ENCODE results near the gene PPP1R14C.

Gene PPP1R14C

DNA sequence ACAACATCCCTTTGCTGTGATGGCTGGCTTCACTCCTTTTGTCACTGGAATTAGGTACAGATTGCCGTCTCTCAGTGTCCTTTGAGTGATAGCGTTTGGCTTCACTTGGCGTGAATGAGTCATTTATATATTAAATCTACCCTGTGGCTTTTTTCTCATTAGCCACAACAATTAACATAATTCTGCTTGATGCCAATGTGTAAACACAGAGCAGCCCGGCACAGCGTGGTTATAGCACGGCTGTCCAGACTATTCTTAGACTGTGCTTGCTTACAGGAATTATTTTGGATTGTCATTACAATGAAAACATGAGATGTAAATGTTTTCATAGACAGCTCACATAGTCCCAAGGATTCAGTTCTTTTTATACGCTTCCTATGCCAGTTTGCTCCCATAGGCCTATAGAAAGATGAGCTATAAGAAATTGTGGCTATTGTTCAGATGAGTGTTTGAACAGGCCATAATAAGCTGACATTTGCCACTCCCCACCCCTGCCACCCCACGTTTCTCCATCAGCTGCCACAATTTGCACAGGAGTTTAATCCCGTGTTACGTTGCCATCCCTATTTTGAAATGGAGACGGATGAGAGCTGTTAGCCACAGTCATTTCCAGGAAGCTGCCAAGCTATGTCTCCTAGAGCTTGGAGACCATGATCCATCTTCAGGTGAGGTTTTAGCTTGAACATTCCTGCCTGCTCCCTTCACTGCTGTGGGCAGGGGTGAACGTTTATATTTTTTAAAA lies 65.9 kb downstream of the PPP1R14C start:
- DNase-seq (ENCODE audit: low read depth in 1 of 2, low spot score in 1 of 2) = no peak
- TF ChIP-seq JUND (IDR thresholded peaks at IDR 0.05; ENCODE audit: low read depth) = no peak
- in situ Hi-C loops (cut with HindIII; ENCODE audit: low pct_unique_long_range_greater_than_20kb, low sequenced_read_pairs) = no loop called here

- DNase-seq (ENCODE audit: low read depth in 1 of 2, low spot score in 1 of 2) = no peak
- in situ Hi-C loops (cut with HindIII; ENCODE audit: low pct_unique_long_range_greater_than_20kb, low sequenced_read_pairs) = no loop called here
- no peak for TF ChIP-seq JUND (IDR thresholded peaks at IDR 0.05; ENCODE audit: low read depth)
These were observed 66.6 kb downstream of the PPP1R14C start for GRCh38 chr6:150209415-150209814.

DNA sequence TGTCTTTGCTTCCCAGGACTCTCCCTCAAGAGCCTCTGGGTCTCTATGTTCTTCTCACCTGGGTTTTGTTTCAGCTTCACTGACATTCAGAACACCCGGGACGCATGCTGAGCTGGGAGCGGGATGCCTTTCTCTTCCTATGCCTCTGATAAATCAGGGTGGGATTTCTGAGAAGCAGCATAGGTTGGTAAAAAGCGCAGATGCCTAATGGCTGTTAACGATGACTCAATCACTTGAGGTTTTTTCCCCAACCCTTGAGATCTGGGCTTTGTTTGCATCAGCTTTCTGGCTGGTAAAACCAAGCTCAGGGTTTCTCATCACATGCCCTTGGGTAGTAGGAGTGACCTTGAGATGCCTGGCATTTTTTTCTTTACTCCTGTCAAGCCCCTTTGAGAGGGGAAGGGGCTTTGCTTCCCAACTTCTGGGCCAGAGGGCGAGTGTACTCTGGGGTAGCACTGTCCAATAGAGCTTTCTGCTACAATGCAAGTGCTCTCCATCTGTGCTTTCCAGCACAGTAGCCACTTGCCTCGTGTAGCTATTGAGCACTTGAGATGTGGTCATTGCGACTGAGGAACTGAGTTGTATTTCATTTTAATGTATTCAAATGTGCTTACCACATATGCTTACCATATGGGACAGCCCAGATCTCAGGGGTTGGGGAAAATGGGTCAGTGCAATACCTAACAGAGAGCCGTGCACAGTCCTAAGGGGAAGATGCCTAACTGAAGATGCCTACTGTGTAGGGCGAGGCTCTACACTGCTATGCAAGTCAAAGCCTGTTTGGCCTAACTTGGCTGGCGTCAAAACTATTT lies 69.1 kb downstream of the PPP1R14C start:
- no peak for TF ChIP-seq JUND (IDR thresholded peaks at IDR 0.05; ENCODE audit: low read depth)
- in situ Hi-C loops (cut with HindIII; ENCODE audit: low pct_unique_long_range_greater_than_20kb, low sequenced_read_pairs) = no loop called here
- no peak for DNase-seq (ENCODE audit: low read depth in 1 of 2, low spot score in 1 of 2)

- DNase-seq (ENCODE audit: low read depth in 1 of 2, low spot score in 1 of 2) = no peak
- no peak for TF ChIP-seq JUND (IDR thresholded peaks at IDR 0.05; ENCODE audit: low read depth)
- in situ Hi-C loops (cut with HindIII; ENCODE audit: low pct_unique_long_range_greater_than_20kb, low sequenced_read_pairs) = no loop called here
These were observed 69.9 kb downstream of the PPP1R14C start for GRCh38 chr6:150212778-150213177.

- no peak for DNase-seq (ENCODE audit: low read depth in 1 of 2, low spot score in 1 of 2)
- no peak for TF ChIP-seq JUND (IDR thresholded peaks at IDR 0.05; ENCODE audit: low read depth)
- in situ Hi-C loops (cut with HindIII; ENCODE audit: low pct_unique_long_range_greater_than_20kb, low sequenced_read_pairs) = no loop called here
These were observed 70.5 kb downstream of the PPP1R14C start for GRCh38 chr6:150213301-150213700.

DNA sequence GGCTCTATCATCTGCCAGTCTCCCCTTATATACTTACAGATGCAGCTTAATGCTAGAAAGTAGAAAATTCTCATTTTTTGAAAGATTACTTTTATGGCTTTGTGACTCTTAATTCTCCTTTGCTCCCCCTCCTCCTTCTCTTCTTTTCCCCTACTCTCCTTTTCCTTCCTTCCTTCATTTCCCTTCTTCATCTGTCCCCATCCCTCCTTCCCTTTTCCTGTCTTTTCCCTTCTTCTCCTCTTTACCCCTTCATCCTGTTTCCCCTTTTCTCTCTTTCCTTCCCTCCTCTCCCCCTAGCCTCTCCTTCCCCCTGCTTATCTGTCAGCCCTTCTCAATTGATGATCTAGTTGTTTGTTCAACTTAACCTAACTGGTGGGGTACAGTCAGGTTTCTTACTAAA lies 71.5 kb downstream of the PPP1R14C start:
- no peak for DNase-seq (ENCODE audit: low read depth in 1 of 2, low spot score in 1 of 2)
- in situ Hi-C loops (cut with HindIII; ENCODE audit: low pct_unique_long_range_greater_than_20kb, low sequenced_read_pairs) = no loop called here
- TF ChIP-seq JUND (IDR thresholded peaks at IDR 0.05; ENCODE audit: low read depth) = no peak

- TF ChIP-seq JUND (IDR thresholded peaks at IDR 0.05; ENCODE audit: low read depth) = no peak
- in situ Hi-C loops (cut with HindIII; ENCODE audit: low pct_unique_long_range_greater_than_20kb, low sequenced_read_pairs) = no loop called here
- no peak for DNase-seq (ENCODE audit: low read depth in 1 of 2, low spot score in 1 of 2)
These were observed 78.0 kb downstream of the PPP1R14C start for GRCh38 chr6:150220634-150221551.

DNA sequence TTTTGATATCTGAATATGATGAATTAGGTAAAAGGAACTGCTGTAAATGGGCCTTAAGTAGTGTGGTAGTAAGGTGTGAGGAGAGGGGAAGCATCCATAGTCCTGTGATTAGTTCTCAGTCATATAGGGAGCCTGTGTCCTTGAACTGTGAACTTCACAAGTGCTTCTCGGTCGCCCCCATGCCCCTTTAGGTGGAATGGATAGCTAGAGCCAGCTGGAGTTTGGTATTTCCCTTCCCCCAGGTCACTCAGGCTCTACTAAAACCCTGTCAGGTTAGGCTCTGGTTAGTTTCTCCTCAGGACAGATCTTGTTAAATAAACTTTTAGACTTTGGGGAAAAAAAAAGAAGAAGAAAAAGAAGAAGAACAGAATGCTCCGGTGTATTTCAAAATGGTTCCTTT lies 82.0 kb downstream of the PPP1R14C start:
- no peak for DNase-seq (ENCODE audit: low read depth in 1 of 2, low spot score in 1 of 2)
- TF ChIP-seq JUND (IDR thresholded peaks at IDR 0.05; ENCODE audit: low read depth) = no peak
- in situ Hi-C loops (cut with HindIII; ENCODE audit: low pct_unique_long_range_greater_than_20kb, low sequenced_read_pairs) = no loop called here

DNA sequence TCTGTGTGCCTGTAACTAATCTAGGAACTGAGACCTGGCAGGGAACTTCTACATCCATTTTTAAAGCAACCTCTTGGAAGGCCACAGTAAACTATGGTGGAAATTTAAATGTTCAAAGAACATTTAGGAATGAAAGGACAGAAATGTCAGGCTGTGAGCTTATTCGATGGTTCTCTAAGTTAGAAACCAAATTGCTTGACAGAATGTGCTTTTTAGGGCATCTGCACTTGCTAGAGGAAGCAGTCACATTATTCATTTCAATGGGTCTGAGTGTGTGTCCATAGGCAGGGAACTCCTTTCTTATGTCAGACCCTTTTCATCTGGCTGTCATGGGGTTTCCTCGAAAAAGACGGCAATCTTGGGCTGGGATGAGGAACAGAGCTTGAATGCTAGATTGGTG lies 84.4 kb downstream of the PPP1R14C start:
- in situ Hi-C loops (cut with HindIII; ENCODE audit: low pct_unique_long_range_greater_than_20kb, low sequenced_read_pairs) = no loop called here
- no peak for DNase-seq (ENCODE audit: low read depth in 1 of 2, low spot score in 1 of 2)
- TF ChIP-seq JUND (IDR thresholded peaks at IDR 0.05; ENCODE audit: low read depth) = no peak

DNA sequence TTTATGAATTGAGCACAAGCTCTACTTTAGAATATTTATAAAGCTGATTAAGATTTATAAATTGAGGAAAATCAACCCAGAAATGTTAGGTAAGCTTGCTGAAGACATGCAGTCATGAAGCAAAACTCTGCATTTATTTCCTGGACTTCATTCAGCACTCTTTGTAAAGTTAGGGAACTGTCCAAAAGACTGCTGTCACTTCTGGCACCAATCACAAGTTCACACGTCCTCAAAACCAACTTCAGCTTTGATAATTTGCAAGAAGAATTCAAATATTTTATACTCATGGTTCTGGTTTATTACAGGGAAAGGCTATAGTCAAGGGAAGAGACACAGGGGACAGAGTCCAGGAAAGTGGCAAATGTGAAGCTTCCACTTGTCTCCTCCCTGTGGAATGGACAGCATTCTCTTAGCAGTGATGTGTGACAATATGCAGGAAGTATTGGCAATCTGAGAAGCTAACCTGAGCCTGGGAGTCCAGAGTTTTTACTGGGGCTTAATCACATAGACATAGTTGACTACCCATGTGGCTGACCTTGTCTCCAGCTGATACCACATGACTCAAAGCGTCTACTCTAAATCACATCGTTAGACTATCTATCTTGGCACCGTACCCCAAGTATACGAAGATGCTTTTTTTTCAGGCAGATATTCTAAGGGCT lies 85.4 kb downstream of the PPP1R14C start:
- in situ Hi-C loops (cut with HindIII; ENCODE audit: low pct_unique_long_range_greater_than_20kb, low sequenced_read_pairs) = no loop called here
- TF ChIP-seq JUND (IDR thresholded peaks at IDR 0.05; ENCODE audit: low read depth) = no peak

DNA sequence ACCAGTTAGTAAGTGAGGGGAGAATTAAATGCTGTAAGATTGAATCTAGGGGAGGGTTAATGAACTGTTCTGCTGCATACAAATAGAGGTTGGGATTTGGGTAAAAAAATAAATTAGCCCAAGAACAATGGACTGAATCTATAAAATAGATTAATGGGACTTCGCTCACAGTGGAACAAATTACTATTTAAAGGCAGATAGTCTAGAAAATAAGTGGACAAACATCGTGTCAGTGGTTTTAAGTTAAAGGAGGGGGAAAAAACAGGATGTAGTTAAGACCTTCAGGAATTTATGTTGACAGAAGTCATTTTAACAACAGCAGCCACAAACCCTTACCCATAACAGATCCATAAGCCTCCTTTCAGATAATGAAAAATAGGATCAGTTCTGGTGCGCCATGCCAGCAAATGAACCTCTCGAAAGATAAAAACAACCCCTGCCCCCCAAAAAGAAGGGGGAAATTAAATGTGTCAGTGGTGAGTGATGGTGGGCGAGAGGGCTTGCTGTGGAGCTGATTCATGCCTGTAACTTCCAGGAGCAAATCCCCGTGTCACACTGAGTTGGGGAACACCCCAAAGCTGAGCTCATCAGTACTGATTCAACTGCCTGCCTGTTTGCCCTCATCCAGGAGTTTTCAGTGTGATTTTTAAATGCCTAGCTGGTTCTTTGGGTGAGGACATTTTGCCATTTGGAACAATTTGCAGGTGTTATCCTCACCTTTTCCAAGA lies 86.8 kb downstream of the PPP1R14C start:
- no peak for TF ChIP-seq JUND (IDR thresholded peaks at IDR 0.05; ENCODE audit: low read depth)
- in situ Hi-C loops (cut with HindIII; ENCODE audit: low pct_unique_long_range_greater_than_20kb, low sequenced_read_pairs) = no loop called here
- DNase-seq (ENCODE audit: low read depth in 1 of 2, low spot score in 1 of 2) = no peak

More for the DNA sequence above, 85.4 kb downstream of the PPP1R14C start:
- no peak for DNase-seq (ENCODE audit: low read depth in 1 of 2, low spot score in 1 of 2)
